MCF 10A (cell line): ENCODE results near the gene ADORA1. TPM values are rescaled to one million over a fixed set of nuclear protein-coding genes. Genes with fewer than 3 reads are reported as not detected.

Experiments
- BruUV-seq: library from RNA; stranded (reverse); fragments of 400-500 nt; replicated peaks from 2 replicates; lab custom pipeline; 2021; lab: Mats Ljungman, UMichigan
- CTCF ChIA-PET: fragments of 300-600 bp; sonication (Branson Sonifier 250); formaldehyde crosslinking; extraction: SDS; loops from one replicate; lab custom pipeline; 2021; ENCODE audit warnings: antibody characterized with exemption, inconsistent platforms; lab: Yijun Ruan, JAX
- POLR2A ChIA-PET: fragments of 300-600, 350-650 bp; sonication (Branson Sonifier 250); formaldehyde crosslinking; extraction: SDS; loops from one replicate; lab custom pipeline; 2020; ENCODE audit warnings: antibody characterized with exemption, inconsistent platforms; lab: Yijun Ruan, JAX
- DNase-seq: peaks from one replicate; pipeline ENCODE4 v3.0.0-alpha.2; 2018; ENCODE audit not compliant: unreplicated experiment
- H3K27ac Mint-ChIP-seq: one replicate; pipeline ENCODE4 v1.8.0; 2022; ENCODE audit warnings: mild to moderate bottlenecking, low read depth, mixed read lengths; ENCODE audit not compliant: unreplicated experiment
- H3K27me3 Mint-ChIP-seq: one replicate; pipeline ENCODE4 v1.8.0; 2022; ENCODE audit warnings: mixed read lengths; ENCODE audit not compliant: insufficient read depth, unreplicated experiment
- H3K36me3 Mint-ChIP-seq: one replicate; pipeline ENCODE4 v1.8.0; 2022; ENCODE audit warnings: mild to moderate bottlenecking, moderate library complexity, mixed read lengths; ENCODE audit not compliant: insufficient read depth, unreplicated experiment
- H3K4me1 Mint-ChIP-seq: one replicate; pipeline ENCODE4 v1.8.0; 2022; ENCODE audit warnings: mixed read lengths; ENCODE audit not compliant: insufficient read depth, unreplicated experiment
- H3K4me3 Mint-ChIP-seq: one replicate; pipeline ENCODE4 v1.8.0; 2022; ENCODE audit warnings: mild to moderate bottlenecking, moderate library complexity, mixed read lengths; ENCODE audit not compliant: unreplicated experiment
- H3K9me3 Mint-ChIP-seq: one replicate; pipeline ENCODE4 v1.8.0; 2022; ENCODE audit warnings: mixed read lengths; ENCODE audit not compliant: unreplicated experiment
- intact Hi-C: fragments of 100-400 bp; cut with micrococcal nuclease; formaldehyde crosslinking; loops from 2 replicates; pipeline ENCODE4 v1.14.1; 2022
- total RNA-seq: library from RNA; stranded (reverse); gene quantifications from 2 replicates; pipeline ENCODE4 v1.2.3, GENCODE V29; 2022
- TF ChIP-seq, protein P1 (sequence below): fragments of 200-600 bp; IDR thresholded peaks from one replicate; pipeline ENCODE4 v1.8.0; 2022; ENCODE audit warnings: antibody characterized with exemption, mild to moderate bottlenecking; ENCODE audit not compliant: unreplicated experiment

The ADORA1 gene
- total RNA-seq, 1 experiment from 2014 or later, result 0.26 TPM

DNA sequence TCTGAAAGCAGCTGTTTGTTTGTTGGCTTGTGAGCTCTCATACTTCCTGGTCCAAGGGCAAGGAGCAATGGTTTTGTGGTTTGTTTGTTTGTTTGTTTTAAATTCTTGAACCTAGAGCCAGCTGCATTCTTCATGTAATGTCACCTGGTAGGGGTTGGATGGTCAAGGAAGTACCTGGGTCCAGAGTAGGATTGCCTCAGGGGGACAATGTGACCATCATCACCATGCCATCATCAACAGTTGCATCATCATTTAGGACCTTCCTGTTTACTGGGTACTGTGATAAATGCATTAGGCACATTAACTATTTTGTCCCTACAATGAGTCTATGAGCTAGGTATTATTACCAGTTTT lies 27.0 kb upstream of the ADORA1 start:
- intact Hi-C loops, result no loop called here

DNA sequence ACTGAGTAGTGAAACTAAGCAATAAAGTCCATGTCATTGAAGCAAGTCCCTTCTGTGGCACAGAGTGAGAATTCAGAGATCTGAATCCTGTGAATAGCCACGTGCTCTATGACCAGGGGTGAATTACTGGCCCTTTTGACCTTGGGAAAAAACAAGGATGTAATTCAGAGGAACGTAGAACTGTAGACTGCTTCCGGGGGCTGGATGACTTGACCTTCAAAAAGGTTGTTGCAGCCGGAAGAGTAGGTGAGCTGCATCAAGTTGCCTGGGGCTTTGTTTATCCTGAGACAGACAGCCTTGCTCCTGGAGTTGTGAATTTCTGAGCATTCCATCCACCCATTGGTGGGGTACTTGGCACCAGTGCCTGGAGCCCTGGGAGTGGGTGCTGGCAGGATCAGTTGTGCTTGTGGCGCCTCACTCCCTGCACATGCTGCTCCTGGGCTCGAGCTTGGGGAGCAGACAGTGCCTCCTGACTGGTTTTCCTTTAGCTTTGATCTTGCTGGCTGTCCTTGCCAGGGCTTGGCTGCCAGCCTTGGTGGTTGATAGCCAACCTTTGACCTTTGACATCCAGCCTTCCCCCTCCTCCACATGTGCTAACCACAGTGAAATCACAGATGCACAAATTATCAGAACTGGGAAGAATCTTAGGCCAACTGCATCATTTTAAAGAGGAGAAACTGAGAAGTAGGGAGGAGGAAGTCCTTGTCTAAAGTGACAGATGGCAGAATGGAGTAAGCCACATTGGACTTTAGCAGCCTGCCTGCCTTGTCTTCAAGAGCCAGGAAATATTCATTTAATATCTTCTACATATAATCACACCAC lies 25.5 kb upstream of the ADORA1 start:
- ChIA-PET POLR2A (interaction anchor here (0.7 to 1.2 kb wide), 3 partner anchors 20 to 716 kb away, joined by 3 to 4 read pairs (median 3); no protein-coding TSS in a partner anchor), CTCF (interaction anchor here (0.5 to 2.1 kb wide), 11 partner anchors 8 to 937 kb away, joined by 3 to 12 read pairs (median 4); no protein-coding TSS in a partner anchor)
- H3K4me1 Mint-ChIP-seq, result no peaks in the 10 kb centered on the region
- intact Hi-C loops, result no loop called here
- H3K4me3 Mint-ChIP-seq, result no peak overlapping the region
- H3K9me3 Mint-ChIP-seq, result peaks cover 13% of the 10 kb centered on the region
- BruUV-seq, result no TSS peak
- no peak overlapping the region for H3K27ac Mint-ChIP-seq
- DNase-seq, result no peak
- no peaks in the 10 kb centered on the region for H3K36me3 Mint-ChIP-seq
- H3K27me3 Mint-ChIP-seq, result peaks cover 22% of the 10 kb centered on the region
- TF ChIP-seq, protein P1, sequence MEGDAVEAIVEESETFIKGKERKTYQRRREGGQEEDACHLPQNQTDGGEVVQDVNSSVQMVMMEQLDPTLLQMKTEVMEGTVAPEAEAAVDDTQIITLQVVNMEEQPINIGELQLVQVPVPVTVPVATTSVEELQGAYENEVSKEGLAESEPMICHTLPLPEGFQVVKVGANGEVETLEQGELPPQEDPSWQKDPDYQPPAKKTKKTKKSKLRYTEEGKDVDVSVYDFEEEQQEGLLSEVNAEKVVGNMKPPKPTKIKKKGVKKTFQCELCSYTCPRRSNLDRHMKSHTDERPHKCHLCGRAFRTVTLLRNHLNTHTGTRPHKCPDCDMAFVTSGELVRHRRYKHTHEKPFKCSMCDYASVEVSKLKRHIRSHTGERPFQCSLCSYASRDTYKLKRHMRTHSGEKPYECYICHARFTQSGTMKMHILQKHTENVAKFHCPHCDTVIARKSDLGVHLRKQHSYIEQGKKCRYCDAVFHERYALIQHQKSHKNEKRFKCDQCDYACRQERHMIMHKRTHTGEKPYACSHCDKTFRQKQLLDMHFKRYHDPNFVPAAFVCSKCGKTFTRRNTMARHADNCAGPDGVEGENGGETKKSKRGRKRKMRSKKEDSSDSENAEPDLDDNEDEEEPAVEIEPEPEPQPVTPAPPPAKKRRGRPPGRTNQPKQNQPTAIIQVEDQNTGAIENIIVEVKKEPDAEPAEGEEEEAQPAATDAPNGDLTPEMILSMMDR, result no peak

More for the DNA sequence above, 27.0 kb upstream of the ADORA1 start:
- Mint-ChIP-seq H3K36me3 (no peaks in the 10 kb centered on the region), H3K27me3 (peaks cover 9% of the 10 kb centered on the region), H3K9me3 (peaks cover 13% of the 10 kb centered on the region), H3K27ac (no peak overlapping the region), H3K4me3 (no peak overlapping the region), H3K4me1 (no peaks in the 10 kb centered on the region)
- CTCF ChIA-PET, result interaction anchor here (0.5 to 2.1 kb wide), 5 partner anchors 10 to 168 kb away, joined by 3 to 12 read pairs (median 4); no protein-coding TSS in a partner anchor
- POLR2A ChIA-PET, result interaction anchor here (0.7 to 1.0 kb wide), 3 partner anchors 14 to 150 kb away, joined by 3 to 4 read pairs (median 4); partner anchors contain the start of gene MYOG
- no peak for DNase-seq
- no TSS peak for BruUV-seq
- TF ChIP-seq, protein P1, result no peak

DNA sequence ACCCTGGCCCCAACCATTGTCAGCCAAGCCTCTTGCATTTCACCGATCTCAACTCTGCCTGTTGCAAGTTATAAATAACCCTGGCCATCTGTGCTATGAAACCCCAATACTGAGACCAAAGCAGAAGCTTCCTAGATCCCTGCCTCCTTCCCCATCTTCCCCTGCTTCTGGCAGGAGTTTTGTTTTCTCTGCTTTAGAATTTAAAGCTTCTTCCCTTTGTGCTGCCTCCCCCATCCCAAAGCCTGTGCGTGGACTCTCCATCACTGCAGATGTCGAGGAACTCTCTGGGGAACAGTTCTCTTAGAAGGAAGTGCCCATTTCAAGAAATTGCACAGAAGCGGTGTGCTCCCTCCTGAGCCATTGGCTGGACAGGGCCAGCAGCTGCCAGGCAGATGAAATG lies 24.3 kb upstream of the ADORA1 start:
- DNase-seq, result no peak
- ChIA-PET POLR2A (interaction anchor here (0.7 to 1.2 kb wide), 2 partner anchors 19 kb away, joined by 3 to 5 read pairs; no protein-coding TSS in a partner anchor), CTCF (interaction anchor here (0.6 to 2.1 kb wide), 13 partner anchors 10 to 938 kb away, joined by 3 to 7 read pairs (median 3); no protein-coding TSS in a partner anchor)
- Mint-ChIP-seq H3K4me3 (no peak overlapping the region), H3K9me3 (peaks cover 13% of the 10 kb centered on the region), H3K27me3 (peaks cover 34% of the 10 kb centered on the region), H3K4me1 (no peaks in the 10 kb centered on the region), H3K27ac (no peak overlapping the region), H3K36me3 (no peaks in the 10 kb centered on the region)
- BruUV-seq, result no TSS peak
- TF ChIP-seq, protein P1, result no peak
- intact Hi-C loops, result no loop called here

DNA sequence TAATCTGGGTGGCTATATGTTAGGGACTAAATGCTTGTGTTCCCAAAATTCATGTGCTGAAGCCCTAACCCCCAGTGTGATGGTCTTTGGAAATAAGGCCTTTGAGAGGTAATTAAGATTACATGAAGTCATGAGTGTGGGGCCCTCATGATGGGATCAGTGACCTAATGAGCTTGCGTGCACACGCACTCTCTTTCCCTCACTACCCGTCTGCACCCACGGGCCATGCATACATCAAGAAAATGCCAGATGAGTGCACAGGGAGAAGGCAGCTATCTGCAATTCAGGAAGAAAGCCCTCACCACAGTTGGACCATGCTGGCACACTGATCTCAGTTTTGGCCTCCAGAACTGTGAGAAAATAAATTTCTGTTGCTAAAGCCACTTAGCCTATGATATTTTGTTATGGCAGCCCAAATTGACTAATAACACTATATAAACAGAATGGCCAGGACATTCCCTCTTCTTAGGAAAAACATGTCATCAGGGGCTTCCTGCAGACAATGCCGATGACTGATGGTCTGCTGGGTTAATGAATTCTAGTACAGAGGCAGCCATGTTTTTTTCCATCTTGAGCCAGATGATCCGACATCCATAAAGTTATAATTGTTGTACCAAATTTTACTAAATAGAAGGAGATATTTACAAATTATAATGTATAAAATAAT lies 23.6 kb upstream of the ADORA1 start:
- Mint-ChIP-seq H3K9me3 (peaks cover 13% of the 10 kb centered on the region), H3K27ac (no peak overlapping the region), H3K36me3 (no peaks in the 10 kb centered on the region), H3K27me3 (peaks cover 41% of the 10 kb centered on the region), H3K4me3 (no peak overlapping the region), H3K4me1 (no peaks in the 10 kb centered on the region)
- no TSS peak for BruUV-seq
- ChIA-PET POLR2A (no interaction called here), CTCF (interaction anchor here (0.6 to 2.1 kb wide), 7 partner anchors 14 to 69 kb away, joined by 3 to 7 read pairs (median 3); no protein-coding TSS in a partner anchor)
- no peak for DNase-seq
- TF ChIP-seq, protein P1, result no peak
- intact Hi-C loops, result no loop called here
